ENCODE results near the gene CD53. TPM values are rescaled to one million over a fixed set of nuclear protein-coding genes. Genes with fewer than 3 reads are reported as not detected.

The CD53 gene
- total and polyA plus RNA-seq, 9 of the 15 experiments (the other 6 are each of a cell fraction or from before 2014, with no cell fraction given) = 63.5 to 220 (median 131) TPM

GRCh38 chr1:110916274-110916668, 43.3 kb downstream of the CD53 start (continued):
- 0 out of 2 replicates have a peak, but pooled peaks have one; percentile 33 for TF ChIP-seq ZBTB5 (IDR thresholded peaks at IDR 0.05)
- TF ChIP-seq POLR2H (tag; IDR thresholded peaks at IDR 0.05; ENCODE audit: low read depth) = peak; percentile 48
- TF ChIP-seq RFX7 (CRISPR knock-in tag; IDR thresholded peaks at IDR 0.05) = no peak
- no peak for TF ChIP-seq KLF13 (tag; IDR thresholded peaks at IDR 0.05; ENCODE audit: borderline replicate concordance, low read depth)
- TF ChIP-seq MNT (conservative IDR thresholded peaks at IDR 0.05) = 0 out of 4 replicates have a peak, but pooled peaks of 1 of the 2 experiments have one; percentile 9
- peak; percentile 56 for TF ChIP-seq ZBTB40 (IDR thresholded peaks at IDR 0.05)
- no peak for TF ChIP-seq ZBTB40 (CRISPR knock-in tag; IDR thresholded peaks at IDR 0.05)
- TF ChIP-seq ZNF512 (tag; IDR thresholded peaks at IDR 0.05) = peak; percentile 95
- 0 out of 2 replicates have a peak, but pooled peaks have one; percentile 35 for TF ChIP-seq HINFP (tag; conservative IDR thresholded peaks at IDR 0.05; ENCODE audit: low read depth)

Measured in K562 (cell line).